K562 (cell line): ENCODE data around the gene SEC14L2.

Source experiments
- NELFE ChIP-seq: IDR thresholded peaks from 2 replicates; pipeline ENCODE4 v1.6.1; 2011; ENCODE audit warnings: mild to moderate bottlenecking; ENCODE audit not compliant: insufficient read depth, insufficient read length
- POLR2A ChIP-seq: fragments of 450-650 bp; conservative IDR thresholded peaks from 2 replicates; pipeline ENCODE4 v1.6.1; 2016
- STAT5A ChIP-seq: IDR thresholded peaks from 2 replicates; pipeline ENCODE4 v1.6.1; 2012; ENCODE audit warnings: low read length, inconsistent platforms, borderline replicate concordance
- TF ChIP-seq, protein P1 (sequence below), 3 experiments: IDR thresholded peaks in 2 of 3; conservative IDR thresholded peaks in 1 of 3; 2 replicates each; pipeline ENCODE4 v1.5.1; 2011 to 2012; ENCODE audit warnings: low read length in 3 of 3, mild to moderate bottlenecking in 3 of 3, control low read depth in 2 of 3, improper control_type of control experiment in 1 of 3, inconsistent platforms in 1 of 3, low read depth in 1 of 3, mixed read lengths in 1 of 3, moderate library complexity in 1 of 3; ENCODE audit not compliant: insufficient read depth in 2 of 3
- TF ChIP-seq, protein P2 (sequence below): sonication (generic); formaldehyde crosslinking; IDR thresholded peaks from 2 replicates; pipeline ENCODE4 v1.8.0; 2022; ENCODE audit warnings: mild to moderate bottlenecking, missing genetic modification reagents
- TF ChIP-seq, protein P3 (sequence below), 2 experiments: fragments of 450-650 bp; formaldehyde crosslinking in 1 of 2; IDR thresholded peaks; 2 replicates each; pipeline versions ENCODE4 v1.4.0 to v1.6.1; 2014 to 2020; ENCODE audit warnings: mild to moderate bottlenecking in 2 of 2, borderline replicate concordance in 1 of 2, low read depth in 1 of 2
- TF ChIP-seq, protein P4 (sequence below): conservative IDR thresholded peaks from 2 replicates; pipeline ENCODE4 v1.6.1; 2011; ENCODE audit warnings: low read depth, mild to moderate bottlenecking, low read length; ENCODE audit not compliant: control insufficient read depth
- TF ChIP-seq, protein P5 (sequence below): fragments of 250-450 bp; sonication (Bioruptor Pico); IDR thresholded peaks from 2 replicates; pipeline ENCODE4 v1.5.0; 2020; ENCODE audit warnings: mild to moderate bottlenecking, borderline replicate concordance
- TF ChIP-seq, protein P6 (sequence below), 2 experiments: fragments of 200-800 bp in 1 of 2; sonication (Bioruptor generic) in 1 of 2; sonication (generic) in 1 of 2; formaldehyde crosslinking in 1 of 2; IDR thresholded peaks in 1 of 2; conservative IDR thresholded peaks in 1 of 2; 2 replicates each; pipeline versions ENCODE4 v1.5.0 to v1.6.1; 2016 to 2020; ENCODE audit warnings: missing compliant biosample characterization in 1 of 2, missing genetic modification characterization in 1 of 2, missing genetic modification reagents in 1 of 2

DNA sequence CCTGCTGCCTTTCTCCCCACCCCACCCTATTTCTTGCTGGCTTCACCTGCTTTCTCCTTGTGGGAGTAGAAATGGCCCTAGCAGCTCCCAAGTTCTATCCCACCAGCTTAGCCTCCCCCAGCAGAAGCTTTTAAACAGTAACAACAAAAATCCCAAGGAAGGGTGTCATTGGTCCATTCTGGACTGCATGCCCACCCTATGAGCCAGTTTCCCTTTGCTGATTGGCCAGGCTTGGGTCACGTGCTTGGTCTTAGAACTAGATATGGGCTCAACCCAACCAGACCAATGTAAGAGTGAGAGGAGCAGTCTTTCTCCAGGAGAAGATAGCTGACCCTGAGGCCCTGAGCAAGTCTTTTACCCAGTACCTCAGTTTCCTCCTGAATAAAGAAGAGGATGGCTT lies 31.1 kb downstream of the SEC14L2 start:
- TF ChIP-seq, protein P1, sequence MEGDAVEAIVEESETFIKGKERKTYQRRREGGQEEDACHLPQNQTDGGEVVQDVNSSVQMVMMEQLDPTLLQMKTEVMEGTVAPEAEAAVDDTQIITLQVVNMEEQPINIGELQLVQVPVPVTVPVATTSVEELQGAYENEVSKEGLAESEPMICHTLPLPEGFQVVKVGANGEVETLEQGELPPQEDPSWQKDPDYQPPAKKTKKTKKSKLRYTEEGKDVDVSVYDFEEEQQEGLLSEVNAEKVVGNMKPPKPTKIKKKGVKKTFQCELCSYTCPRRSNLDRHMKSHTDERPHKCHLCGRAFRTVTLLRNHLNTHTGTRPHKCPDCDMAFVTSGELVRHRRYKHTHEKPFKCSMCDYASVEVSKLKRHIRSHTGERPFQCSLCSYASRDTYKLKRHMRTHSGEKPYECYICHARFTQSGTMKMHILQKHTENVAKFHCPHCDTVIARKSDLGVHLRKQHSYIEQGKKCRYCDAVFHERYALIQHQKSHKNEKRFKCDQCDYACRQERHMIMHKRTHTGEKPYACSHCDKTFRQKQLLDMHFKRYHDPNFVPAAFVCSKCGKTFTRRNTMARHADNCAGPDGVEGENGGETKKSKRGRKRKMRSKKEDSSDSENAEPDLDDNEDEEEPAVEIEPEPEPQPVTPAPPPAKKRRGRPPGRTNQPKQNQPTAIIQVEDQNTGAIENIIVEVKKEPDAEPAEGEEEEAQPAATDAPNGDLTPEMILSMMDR (IDR thresholded peaks at IDR 0.05 in 2 of 3, conservative IDR thresholded peaks at IDR 0.05 in 1 of 3; ENCODE audit: insufficient read depth in 2 of 3, low read depth in 1 of 3, low read length in 3 of 3) = no peak
- TF ChIP-seq, protein P2, sequence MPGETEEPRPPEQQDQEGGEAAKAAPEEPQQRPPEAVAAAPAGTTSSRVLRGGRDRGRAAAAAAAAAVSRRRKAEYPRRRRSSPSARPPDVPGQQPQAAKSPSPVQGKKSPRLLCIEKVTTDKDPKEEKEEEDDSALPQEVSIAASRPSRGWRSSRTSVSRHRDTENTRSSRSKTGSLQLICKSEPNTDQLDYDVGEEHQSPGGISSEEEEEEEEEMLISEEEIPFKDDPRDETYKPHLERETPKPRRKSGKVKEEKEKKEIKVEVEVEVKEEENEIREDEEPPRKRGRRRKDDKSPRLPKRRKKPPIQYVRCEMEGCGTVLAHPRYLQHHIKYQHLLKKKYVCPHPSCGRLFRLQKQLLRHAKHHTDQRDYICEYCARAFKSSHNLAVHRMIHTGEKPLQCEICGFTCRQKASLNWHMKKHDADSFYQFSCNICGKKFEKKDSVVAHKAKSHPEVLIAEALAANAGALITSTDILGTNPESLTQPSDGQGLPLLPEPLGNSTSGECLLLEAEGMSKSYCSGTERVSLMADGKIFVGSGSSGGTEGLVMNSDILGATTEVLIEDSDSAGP = no peak
- TF ChIP-seq, protein P3, sequence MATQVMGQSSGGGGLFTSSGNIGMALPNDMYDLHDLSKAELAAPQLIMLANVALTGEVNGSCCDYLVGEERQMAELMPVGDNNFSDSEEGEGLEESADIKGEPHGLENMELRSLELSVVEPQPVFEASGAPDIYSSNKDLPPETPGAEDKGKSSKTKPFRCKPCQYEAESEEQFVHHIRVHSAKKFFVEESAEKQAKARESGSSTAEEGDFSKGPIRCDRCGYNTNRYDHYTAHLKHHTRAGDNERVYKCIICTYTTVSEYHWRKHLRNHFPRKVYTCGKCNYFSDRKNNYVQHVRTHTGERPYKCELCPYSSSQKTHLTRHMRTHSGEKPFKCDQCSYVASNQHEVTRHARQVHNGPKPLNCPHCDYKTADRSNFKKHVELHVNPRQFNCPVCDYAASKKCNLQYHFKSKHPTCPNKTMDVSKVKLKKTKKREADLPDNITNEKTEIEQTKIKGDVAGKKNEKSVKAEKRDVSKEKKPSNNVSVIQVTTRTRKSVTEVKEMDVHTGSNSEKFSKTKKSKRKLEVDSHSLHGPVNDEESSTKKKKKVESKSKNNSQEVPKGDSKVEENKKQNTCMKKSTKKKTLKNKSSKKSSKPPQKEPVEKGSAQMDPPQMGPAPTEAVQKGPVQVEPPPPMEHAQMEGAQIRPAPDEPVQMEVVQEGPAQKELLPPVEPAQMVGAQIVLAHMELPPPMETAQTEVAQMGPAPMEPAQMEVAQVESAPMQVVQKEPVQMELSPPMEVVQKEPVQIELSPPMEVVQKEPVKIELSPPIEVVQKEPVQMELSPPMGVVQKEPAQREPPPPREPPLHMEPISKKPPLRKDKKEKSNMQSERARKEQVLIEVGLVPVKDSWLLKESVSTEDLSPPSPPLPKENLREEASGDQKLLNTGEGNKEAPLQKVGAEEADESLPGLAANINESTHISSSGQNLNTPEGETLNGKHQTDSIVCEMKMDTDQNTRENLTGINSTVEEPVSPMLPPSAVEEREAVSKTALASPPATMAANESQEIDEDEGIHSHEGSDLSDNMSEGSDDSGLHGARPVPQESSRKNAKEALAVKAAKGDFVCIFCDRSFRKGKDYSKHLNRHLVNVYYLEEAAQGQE (IDR thresholded peaks at IDR 0.05; ENCODE audit: borderline replicate concordance) = no peak
- TF ChIP-seq, protein P3 (CRISPR knock-in tag; IDR thresholded peaks at IDR 0.05; ENCODE audit: low read depth) = no peak
- TF ChIP-seq, protein P4, sequence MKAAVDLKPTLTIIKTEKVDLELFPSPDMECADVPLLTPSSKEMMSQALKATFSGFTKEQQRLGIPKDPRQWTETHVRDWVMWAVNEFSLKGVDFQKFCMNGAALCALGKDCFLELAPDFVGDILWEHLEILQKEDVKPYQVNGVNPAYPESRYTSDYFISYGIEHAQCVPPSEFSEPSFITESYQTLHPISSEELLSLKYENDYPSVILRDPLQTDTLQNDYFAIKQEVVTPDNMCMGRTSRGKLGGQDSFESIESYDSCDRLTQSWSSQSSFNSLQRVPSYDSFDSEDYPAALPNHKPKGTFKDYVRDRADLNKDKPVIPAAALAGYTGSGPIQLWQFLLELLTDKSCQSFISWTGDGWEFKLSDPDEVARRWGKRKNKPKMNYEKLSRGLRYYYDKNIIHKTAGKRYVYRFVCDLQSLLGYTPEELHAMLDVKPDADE = no peak
- TF ChIP-seq NELFE (no peak), POLR2A (no peak), STAT5A (no peak)
- TF ChIP-seq, protein P5, sequence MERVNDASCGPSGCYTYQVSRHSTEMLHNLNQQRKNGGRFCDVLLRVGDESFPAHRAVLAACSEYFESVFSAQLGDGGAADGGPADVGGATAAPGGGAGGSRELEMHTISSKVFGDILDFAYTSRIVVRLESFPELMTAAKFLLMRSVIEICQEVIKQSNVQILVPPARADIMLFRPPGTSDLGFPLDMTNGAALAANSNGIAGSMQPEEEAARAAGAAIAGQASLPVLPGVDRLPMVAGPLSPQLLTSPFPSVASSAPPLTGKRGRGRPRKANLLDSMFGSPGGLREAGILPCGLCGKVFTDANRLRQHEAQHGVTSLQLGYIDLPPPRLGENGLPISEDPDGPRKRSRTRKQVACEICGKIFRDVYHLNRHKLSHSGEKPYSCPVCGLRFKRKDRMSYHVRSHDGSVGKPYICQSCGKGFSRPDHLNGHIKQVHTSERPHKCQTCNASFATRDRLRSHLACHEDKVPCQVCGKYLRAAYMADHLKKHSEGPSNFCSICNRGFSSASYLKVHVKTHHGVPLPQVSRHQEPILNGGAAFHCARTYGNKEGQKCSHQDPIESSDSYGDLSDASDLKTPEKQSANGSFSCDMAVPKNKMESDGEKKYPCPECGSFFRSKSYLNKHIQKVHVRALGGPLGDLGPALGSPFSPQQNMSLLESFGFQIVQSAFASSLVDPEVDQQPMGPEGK (CRISPR knock-in tag) = no peak
- TF ChIP-seq, protein P6, sequence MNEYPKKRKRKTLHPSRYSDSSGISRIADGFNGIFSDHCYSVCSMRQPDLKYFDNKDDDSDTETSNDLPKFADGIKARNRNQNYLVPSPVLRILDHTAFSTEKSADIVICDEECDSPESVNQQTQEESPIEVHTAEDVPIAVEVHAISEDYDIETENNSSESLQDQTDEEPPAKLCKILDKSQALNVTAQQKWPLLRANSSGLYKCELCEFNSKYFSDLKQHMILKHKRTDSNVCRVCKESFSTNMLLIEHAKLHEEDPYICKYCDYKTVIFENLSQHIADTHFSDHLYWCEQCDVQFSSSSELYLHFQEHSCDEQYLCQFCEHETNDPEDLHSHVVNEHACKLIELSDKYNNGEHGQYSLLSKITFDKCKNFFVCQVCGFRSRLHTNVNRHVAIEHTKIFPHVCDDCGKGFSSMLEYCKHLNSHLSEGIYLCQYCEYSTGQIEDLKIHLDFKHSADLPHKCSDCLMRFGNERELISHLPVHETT (CRISPR knock-in tag; conservative IDR thresholded peaks at IDR 0.05 in 1 of 2, IDR thresholded peaks at IDR 0.05 in 1 of 2) = no peak
